Neural cell (in vitro differentiated cells): ENCODE results near the gene FIGLA.

Experiments
- EP300 ChIP-seq: fragments of 450-650 bp; conservative IDR thresholded peaks from 2 replicates; pipeline ENCODE4 v1.6.1; 2014; ENCODE audit warnings: antibody characterized with exemption, mild to moderate bottlenecking, moderate library complexity; ENCODE audit not compliant: poor library complexity, severe bottlenecking
- EZH2 ChIP-seq: fragments of 200-600, 300-800 bp; shearing (Covaris generic), sonication (generic); IDR thresholded peaks from 2 replicates; pipeline ENCODE4 v1.6.1; 2014; ENCODE audit warnings: antibody characterized with exemption, low read length, borderline replicate concordance, mild to moderate bottlenecking; ENCODE audit not compliant: insufficient read depth, poor library complexity, severe bottlenecking
- POLR2AphosphoS5 ChIP-seq: IDR thresholded peaks from 2 replicates; pipeline ENCODE4 v1.6.1; 2012
- RAD21 ChIP-seq: fragments of 450-650 bp; conservative IDR thresholded peaks from 2 replicates; pipeline ENCODE4 v1.6.1; 2014; ENCODE audit warnings: antibody characterized with exemption, mild to moderate bottlenecking, moderate library complexity
- TAF1 ChIP-seq: IDR thresholded peaks from 2 replicates; pipeline ENCODE4 v1.6.1; 2012; ENCODE audit warnings: low read depth
- TF ChIP-seq, protein P1 (sequence below): fragments of 450-650 bp; IDR thresholded peaks from 2 replicates; pipeline ENCODE4 v1.5.1; 2014; ENCODE audit warnings: antibody characterized with exemption, mild to moderate bottlenecking, moderate library complexity; ENCODE audit not compliant: poor library complexity, severe bottlenecking

DNA sequence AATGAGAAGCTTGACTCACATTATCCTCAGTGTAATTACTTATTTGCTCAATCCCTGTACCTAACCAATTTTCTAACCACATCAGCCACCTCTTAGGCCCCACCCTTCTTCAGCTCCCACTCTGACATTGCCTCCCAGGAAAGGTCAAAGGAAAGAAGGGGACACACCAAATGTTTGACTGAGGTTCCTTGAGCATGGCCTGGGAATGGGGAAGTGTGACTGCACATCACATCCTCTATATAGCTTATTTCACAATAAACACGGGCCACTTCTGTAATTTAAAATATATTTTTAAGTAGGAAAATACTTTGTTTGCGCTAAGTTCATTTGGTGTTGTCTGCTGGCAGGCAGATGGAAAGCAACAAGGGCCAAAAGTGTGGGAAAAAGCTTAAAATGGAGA, 3.0 kb upstream of the FIGLA start:
- TF ChIP-seq, protein P1, sequence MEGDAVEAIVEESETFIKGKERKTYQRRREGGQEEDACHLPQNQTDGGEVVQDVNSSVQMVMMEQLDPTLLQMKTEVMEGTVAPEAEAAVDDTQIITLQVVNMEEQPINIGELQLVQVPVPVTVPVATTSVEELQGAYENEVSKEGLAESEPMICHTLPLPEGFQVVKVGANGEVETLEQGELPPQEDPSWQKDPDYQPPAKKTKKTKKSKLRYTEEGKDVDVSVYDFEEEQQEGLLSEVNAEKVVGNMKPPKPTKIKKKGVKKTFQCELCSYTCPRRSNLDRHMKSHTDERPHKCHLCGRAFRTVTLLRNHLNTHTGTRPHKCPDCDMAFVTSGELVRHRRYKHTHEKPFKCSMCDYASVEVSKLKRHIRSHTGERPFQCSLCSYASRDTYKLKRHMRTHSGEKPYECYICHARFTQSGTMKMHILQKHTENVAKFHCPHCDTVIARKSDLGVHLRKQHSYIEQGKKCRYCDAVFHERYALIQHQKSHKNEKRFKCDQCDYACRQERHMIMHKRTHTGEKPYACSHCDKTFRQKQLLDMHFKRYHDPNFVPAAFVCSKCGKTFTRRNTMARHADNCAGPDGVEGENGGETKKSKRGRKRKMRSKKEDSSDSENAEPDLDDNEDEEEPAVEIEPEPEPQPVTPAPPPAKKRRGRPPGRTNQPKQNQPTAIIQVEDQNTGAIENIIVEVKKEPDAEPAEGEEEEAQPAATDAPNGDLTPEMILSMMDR, result no peak
- no peak for TF ChIP-seq EP300
- TF ChIP-seq RAD21, result no peak
- TF ChIP-seq EZH2, result no peak
- TF ChIP-seq POLR2AphosphoS5, result no peak
- TF ChIP-seq TAF1, result no peak
